C1 segment of cervical spinal cord (tissue), 14 donors: ENCODE data around the gene CSF2.

Experiments
- DNase-seq, 14 donors: peaks; one replicate each; lab custom pipeline; 2025; lab: John Stamatoyannopoulos, UW

CSF2 gene

GRCh38 chr5:132067941-132068808 lies 5.4 kb upstream of the CSF2 start:
- no peak for DNase-seq

GRCh38 chr5:132069561-132069960 lies 4.0 kb upstream of the CSF2 start:
- DNase-seq = peak in 3 of 14 donors; percentile 3 to 22 (median 14)

GRCh38 chr5:132069994-132070393 lies 3.6 kb upstream of the CSF2 start:
- no peak for DNase-seq

GRCh38 chr5:132070460-132071337 lies 2.9 kb upstream of the CSF2 start:
- DNase-seq = no peak

- no peak for DNase-seq
Observed at GRCh38 chr5:132071338-132071707, 2.3 kb upstream of the CSF2 start.

- no peak for DNase-seq
Observed at GRCh38 chr5:132072070-132072469, 1.5 kb upstream of the CSF2 start.

- no peak for DNase-seq
Observed at GRCh38 chr5:132072528-132072927, 1.1 kb upstream of the CSF2 start.

- no peak for DNase-seq
Observed at GRCh38 chr5:132074091-132074771, 642 bp downstream of the CSF2 start.

- no peak for DNase-seq
Observed at GRCh38 chr5:132074772-132075718, 1.5 kb downstream of the CSF2 start.

GRCh38 chr5:132075719-132076077 lies 2.1 kb downstream of the CSF2 start:
- no peak for DNase-seq

- DNase-seq = no peak
Observed at GRCh38 chr5:132076202-132076830, 2.7 kb downstream of the CSF2 start.

GRCh38 chr5:132076983-132077382 lies 3.4 kb downstream of the CSF2 start:
- no peak for DNase-seq

- DNase-seq = no peak
Observed at GRCh38 chr5:132079081-132079480, 5.5 kb downstream of the CSF2 start.

- DNase-seq = no peak
Observed at GRCh38 chr5:132079619-132080018, 6.0 kb downstream of the CSF2 start.

GRCh38 chr5:132080595-132080994 lies 7.0 kb downstream of the CSF2 start:
- no peak for DNase-seq

GRCh38 chr5:132081458-132081857 lies 7.9 kb downstream of the CSF2 start:
- no peak for DNase-seq

GRCh38 chr5:132082329-132083023 lies 8.9 kb downstream of the CSF2 start:
- DNase-seq = no peak

GRCh38 chr5:132083071-132083678 lies 9.6 kb downstream of the CSF2 start:
- DNase-seq = no peak

GRCh38 chr5:132085686-132086085 lies 12.1 kb downstream of the CSF2 start:
- DNase-seq = no peak
